HepG2 (cell line): Measurements from ENCODE around the gene DIPK1B. TPM values are rescaled to one million over a fixed set of nuclear protein-coding genes. Genes with fewer than 3 reads are reported as not detected.

ENCODE experiments used
- ATAC-seq: fragments of 200-7000 bp; cut with Tn5 transposase; 3 replicates; pipeline ENCODE4 v1.9.1; 2020; ENCODE audit warnings: mild to moderate bottlenecking, moderate library complexity
- Bru-seq: library from RNA; stranded (reverse); fragments of 400-500 nt; gene quantifications from one replicate; lab custom pipeline; 2021; lab: Mats Ljungman, UMichigan
- BruChase-seq, 2 experiments: library from RNA; stranded (reverse); fragments of 400-500 nt; gene quantifications; one replicate each; lab custom pipeline; 2021; lab: Mats Ljungman, UMichigan
- BruUV-seq: library from RNA; stranded (reverse); fragments of 400-500 nt; replicated peaks from 2 replicates; lab custom pipeline; 2021; lab: Mats Ljungman, UMichigan
- CTCF ChIA-PET: fragments of 300-600 bp; formaldehyde crosslinking; extraction: SDS; loops from one replicate; lab custom pipeline; 2021; ENCODE audit warnings: low total read pairs, inconsistent platforms, low intra/inter-chr PET ratio; lab: Yijun Ruan, JAX
- POLR2A ChIA-PET: fragments of 350-600 bp; sonication (Branson Sonifier 250); formaldehyde crosslinking; loops from one replicate; lab custom pipeline; 2020; ENCODE audit warnings: antibody characterized with exemption, inconsistent platforms; lab: Yijun Ruan, JAX
- DNase-seq: peaks from one replicate; pipeline ENCODE4 v3.0.0-alpha.2; 2015; ENCODE audit warnings: low spot score
- FAIRE-seq: peaks from 3 replicates; lab custom pipeline; 2011; peaks lifted over from hg19 to GRCh38; lab: Jason Lieb, UNC
- H2AFZ ChIP-seq: one replicate; pipeline ENCODE4 v1.6.1; 2011; ENCODE audit warnings: low read length, inconsistent platforms
- H3K27ac ChIP-seq: fragments of 300-600 bp; 3 replicates; pipeline ENCODE4 v1.8.0; 2011; ENCODE audit warnings: mixed run types, mild to moderate bottlenecking, mixed read lengths, low read length, inconsistent platforms; ENCODE audit not compliant: insufficient read depth; ENCODE audit errors: extremely low read length
- H3K27me3 ChIP-seq, 2 experiments: fragments of 200-600 bp in 1 of 2; 2 replicates in 1 of 2; 3 replicates in 1 of 2; pipeline versions ENCODE4 v1.6.0 to v1.8.0; 2011; ENCODE audit warnings: low read length in 2 of 2, mild to moderate bottlenecking in 2 of 2, moderate library complexity in 2 of 2, inconsistent platforms in 1 of 2; ENCODE audit not compliant: insufficient read depth in 2 of 2, control insufficient read depth in 1 of 2
- H3K36me3 ChIP-seq, 2 experiments: fragments of 200-600 bp in 1 of 2; replicated peaks in 1 of 2; 2 replicates in 1 of 2; 3 replicates in 1 of 2; pipeline versions ENCODE4 v1.5.1 to v1.8.0; 2011; ENCODE audit warnings: low read length in 2 of 2, inconsistent platforms in 1 of 2; ENCODE audit not compliant: insufficient read depth in 2 of 2, control insufficient read depth in 1 of 2
- H3K4me1 ChIP-seq: 2 replicates; pipeline ENCODE4 v1.5.1; 2012; ENCODE audit warnings: low read length, inconsistent platforms; ENCODE audit not compliant: insufficient read depth
- H3K4me2 ChIP-seq: 2 replicates; pipeline ENCODE4 v1.6.0; 2011; ENCODE audit warnings: low read depth, low read length, inconsistent platforms
- H3K4me3 ChIP-seq, 3 experiments: fragments of 200-600 bp in 1 of 3; sonication (generic), shearing (Covaris generic) in 1 of 3; replicated peaks in 1 of 3; 2 replicates each; pipeline ENCODE4 v1.5.1; 2011 to 2016; ENCODE audit warnings: low read length in 3 of 3, inconsistent platforms in 2 of 3, low read depth in 2 of 3, mild to moderate bottlenecking in 2 of 3, control low read depth in 1 of 3, mixed read lengths in 1 of 3; ENCODE audit not compliant: insufficient read depth in 1 of 3
- H3K79me2 ChIP-seq: one replicate; pipeline ENCODE4 v1.6.1; 2011; ENCODE audit warnings: low read length, inconsistent platforms; ENCODE audit not compliant: insufficient read depth
- H3K9ac ChIP-seq: 2 replicates; pipeline ENCODE4 v1.6.0; 2011; ENCODE audit warnings: mild to moderate bottlenecking, low read depth, low read length, inconsistent platforms; ENCODE audit not compliant: insufficient read depth
- H3K9me3 ChIP-seq: 2 replicates; pipeline ENCODE4 v1.5.1; 2012; ENCODE audit warnings: mild to moderate bottlenecking, low read length
- H4K20me1 ChIP-seq: 2 replicates; pipeline ENCODE4 v1.6.0; 2011; ENCODE audit warnings: inconsistent platforms, mild to moderate bottlenecking, low read length, moderate library complexity; ENCODE audit not compliant: insufficient read depth
- GATAD2A ChIP-seq: IDR thresholded peaks from 2 replicates; pipeline ENCODE4 v1.6.1; 2016
- MLXIP ChIP-seq: sonication (generic); formaldehyde crosslinking; IDR thresholded peaks from 2 replicates; pipeline ENCODE4 v1.9.0; 2021; ENCODE audit warnings: missing genetic modification reagents, borderline replicate concordance
- SAFB2 ChIP-seq: sonication (generic); formaldehyde crosslinking; IDR thresholded peaks from 2 replicates; pipeline ENCODE4 v1.5.1; 2020; ENCODE audit warnings: missing genetic modification reagents, low read depth, mild to moderate bottlenecking, borderline replicate concordance
- SNAPC4 ChIP-seq: sonication (generic); formaldehyde crosslinking; IDR thresholded peaks from 2 replicates; pipeline ENCODE4 v1.4.0; 2020; ENCODE audit warnings: mild to moderate bottlenecking, missing genetic modification reagents
- TBX2 ChIP-seq: sonication (generic); formaldehyde crosslinking; IDR thresholded peaks from 2 replicates; pipeline ENCODE4 v1.5.0; 2020; ENCODE audit warnings: missing genetic modification reagents, mild to moderate bottlenecking, borderline replicate concordance
- ZNF232 ChIP-seq: sonication (generic); formaldehyde crosslinking; IDR thresholded peaks from 2 replicates; pipeline ENCODE4 v1.4.0; 2020; ENCODE audit warnings: missing genetic modification reagents, borderline replicate concordance
- ZNF7 ChIP-seq: IDR thresholded peaks from 2 replicates; pipeline ENCODE4 v1.6.1; 2016; ENCODE audit warnings: missing biosample characterization, missing genetic modification reagents
- ZSCAN29 ChIP-seq: sonication (generic); formaldehyde crosslinking; conservative IDR thresholded peaks from 2 replicates; pipeline ENCODE4 v1.4.0; 2020; ENCODE audit warnings: mild to moderate bottlenecking, missing genetic modification reagents
- WGBS: methylation state at CpG from one replicate; pipeline ENCODE4 v1.1.6; 2017; ENCODE audit warnings: low lambda C conversion rate; 5-methylcytosine and 5-hydroxymethylcytosine counted together
- in situ Hi-C: cut with HindIII; loops from 2 replicates; pipeline ENCODE4 v1.10.0; 2017; ENCODE audit warnings: low pct_unique_long_range_greater_than_20kb; ENCODE audit not compliant: extremely low pct_ligation_motif_present
- intact Hi-C: fragments of 100-400 bp; cut with micrococcal nuclease; formaldehyde crosslinking; loops from one replicate; pipeline ENCODE4 v1.10.0; 2022; ENCODE audit not compliant: unreplicated experiment
- long read RNA-seq, 2 experiments: library from RNA in 1 of 2; library from polyadenylated mRNA in 1 of 2; stranded (forward) in 1 of 2; unstranded in 1 of 2; transcript quantifications; one replicate each; pipeline ENCODE4 v2.0.0, GENCODE V29; 2019 to 2022
- polyA minus RNA-seq, 3 experiments: library from RNA; depleted of rRNA, polyadenylated mRNA; stranded (reverse); fragments of >200 nt; gene quantifications; 2 replicates each; pipeline ENCODE4 v1.2.3, GENCODE V29; 2011; ENCODE audit warnings: low replicate concordance in 1 of 3
- polyA plus RNA-seq, 8 experiments: library from polyadenylated mRNA; depleted of rRNA in 3 of 8; stranded (reverse) in 7 of 8; unstranded in 1 of 8; fragments of >200 nt; fragmentation: Illumina TruSeq in 4 of 8; extraction: Trizol in 4 of 8; gene quantifications; 2 replicates each; pipeline versions ENCODE4 v1.2.1 to v1.2.3, GENCODE V29; 2011 to 2016; ENCODE audit warnings: low read depth in 4 of 8, missing spikeins in 1 of 8, mixed read lengths in 1 of 8; ENCODE audit not compliant: insufficient read depth in 1 of 8
- total RNA-seq, 5 experiments: library from RNA; depleted of rRNA; stranded (reverse); fragments of >200 nt; fragmentation: Illumina TruSeq; extraction: Trizol; gene quantifications; 2 replicates each; pipeline ENCODE4 v1.2.3, GENCODE V29; 2016; ENCODE audit warnings: low read depth in 1 of 5

Gene DIPK1B
- 0.18 and 0.28 TPM in 2 replicates for total RNA-seq (2016; rRNA removed; fragmentation: Illumina TruSeq; extraction: Trizol)
- 0.91 and 1.1 TPM in 2 replicates for total RNA-seq (2016; cell fraction: cytosol; rRNA removed; fragmentation: Illumina TruSeq; extraction: Trizol; ENCODE audit: low read depth)
- total RNA-seq (2016; cell fraction: insoluble cytoplasmic fraction; rRNA removed; fragmentation: Illumina TruSeq; extraction: Trizol) = 0.28 and 0.41 TPM in 2 replicates
- 0.99 and 1.2 TPM in 2 replicates for total RNA-seq (2016; cell fraction: membrane; rRNA removed; fragmentation: Illumina TruSeq; extraction: Trizol)
- 0.16 TPM in 1 of 2 replicates, not detected in the other for total RNA-seq (2016; cell fraction: nucleus; rRNA removed; fragmentation: Illumina TruSeq; extraction: Trizol)
- 3.9 and 7.2 TPM in 2 replicates for polyA plus RNA-seq (2011; rRNA removed)
- 4.8 and 7.5 TPM in 2 replicates for polyA plus RNA-seq (2011; cell fraction: cytosol; rRNA removed)
- polyA plus RNA-seq (2011; cell fraction: nucleus; rRNA removed) = 17.3 and 19.2 TPM in 2 replicates
- polyA plus RNA-seq (2012) = 3.2 TPM in 2 replicates
- polyA plus RNA-seq (2016; cell fraction: cytosol; fragmentation: Illumina TruSeq; extraction: Trizol; ENCODE audit: low read depth) = 1.3 TPM in 2 replicates
- 0.28 and 0.45 TPM in 2 replicates for polyA plus RNA-seq (2016; cell fraction: insoluble cytoplasmic fraction; fragmentation: Illumina TruSeq; extraction: Trizol; ENCODE audit: low read depth)
- 1.1 TPM in 2 replicates for polyA plus RNA-seq (2016; cell fraction: membrane; fragmentation: Illumina TruSeq; extraction: Trizol; ENCODE audit: low read depth)
- 0.56 and 0.57 TPM in 2 replicates for polyA plus RNA-seq (2016; cell fraction: nucleus; fragmentation: Illumina TruSeq; extraction: Trizol; ENCODE audit: insufficient read depth, low read depth)
- polyA minus RNA-seq (2011; rRNA and poly(A)+ RNA removed; ENCODE audit: low replicate concordance) = 0.07 and 7.1 TPM in 2 replicates
- polyA minus RNA-seq (2011; cell fraction: cytosol; rRNA and poly(A)+ RNA removed) = 2.7 and 3.6 TPM in 2 replicates
- 1.2 TPM in 2 replicates for polyA minus RNA-seq (2011; cell fraction: nucleus; rRNA and poly(A)+ RNA removed)
- Bru-seq, nascent RNA = percentile 22 among the genes with signal in this experiment
- BruChase-seq, experiment 1, labeled RNA remaining after a 6-hour chase = percentile 24 among the genes with signal in this experiment
- BruChase-seq, experiment 2, labeled RNA remaining after a 2-hour chase = percentile 17 among the genes with signal in this experiment
- long read RNA-seq, experiment 1 = 0 reads
- long read RNA-seq, experiment 2, partial matches to known transcripts = 0 of 5 reads
- long read RNA-seq, experiment 2, other reads (novel, unspliced or antisense) = 2 of 5 reads

- peak within 1 kb of the TSS; percentile 43; the same call in 1 of the 2 replicates for H3K9ac ChIP-seq
- H3K79me2 ChIP-seq = no peaks in the 10 kb centered on the region
- ChIA-PET CTCF (no interaction called here), POLR2A (no interaction called here)
- no TSS peak for BruUV-seq
- DNase-seq (no peak), ATAC-seq (no peak), FAIRE-seq (no peak)
- peak within 1 kb of the TSS; percentile 65 for H3K4me2 ChIP-seq
- TF ChIP-seq ZSCAN29 (CRISPR knock-in tag) (no peak), ZNF7 (0 out of 2 replicates have a peak, but pooled peaks have one; percentile 19), ZNF232 (no peak), TBX2 (CRISPR knock-in tag) (no peak), SNAPC4 (CRISPR knock-in tag) (no peak), SAFB2 (CRISPR knock-in tag) (no peak), MLXIP (CRISPR knock-in tag) (no peak), GATAD2A (CRISPR knock-in tag) (no peak)
- H3K27me3 ChIP-seq = peaks cover 9 to 48% of the 10 kb centered on the region in 2 experiments; a peak in 3 of 5 replicates
- no peak within 1 kb of the TSS for H3K27ac ChIP-seq
- 51% methylated on average over 17 of the region's 119 CpGs for WGBS
- no peak within 1 kb of the TSS for H2AFZ ChIP-seq
- peak within 1 kb of the TSS; percentile 32 to 66 (median 54); a peak in 5 of 6 replicates for H3K4me3 ChIP-seq
- no peaks in the 10 kb centered on the region for H3K36me3 ChIP-seq
- peaks cover 29% of the 10 kb centered on the region for H3K4me1 ChIP-seq
- in situ Hi-C loops (no loop called here), intact Hi-C loops (no loop called here)
- no peaks in the 10 kb centered on the region for H3K9me3 ChIP-seq
- no peaks in the 10 kb centered on the region for H4K20me1 ChIP-seq
These were observed at the start of gene DIPK1B for GRCh38 chr9:136711751-136712689. TSS of gene DIPK1B (plus strand) at chr9:136712572. CDS start at chr9:136712666, 94 bp downstream.
